AG04450 (cell line): ENCODE measurements around the gene KANTR. TPM values are rescaled to one million over a fixed set of nuclear protein-coding genes. Genes with fewer than 3 reads are reported as not detected.

Experiments
- CTCF ChIA-PET: fragments of 300-600, 350-600 bp; formaldehyde crosslinking; extraction: SDS; loops from one replicate; lab custom pipeline; 2022; ENCODE audit warnings: antibody characterized with exemption, inconsistent platforms; lab: Charles Lee
- POLR2A ChIA-PET: fragments of 350-600 bp; formaldehyde crosslinking; extraction: SDS; loops from one replicate; lab custom pipeline; 2021; ENCODE audit warnings: antibody characterized with exemption, inconsistent platforms; lab: Yijun Ruan, JAX
- DNase-seq: peaks from one replicate; pipeline ENCODE4 v3.0.0-alpha.2; 2011; ENCODE audit warnings: low read depth, low spot score
- H3K27ac ChIP-seq: one replicate; pipeline ENCODE4 v1.5.1; 2012; ENCODE audit warnings: low read depth, low read length, control low read depth
- H3K27me3 ChIP-seq: one replicate; pipeline ENCODE4 v1.6.0; 2012; ENCODE audit warnings: low read length; ENCODE audit not compliant: control insufficient read depth, insufficient read depth
- H3K4me3 ChIP-seq: 2 replicates; pipeline ENCODE4 v1.5.1; 2011; ENCODE audit warnings: mild to moderate bottlenecking, low read depth, low read length, control low read depth
- H3K9me3 ChIP-seq: 2 replicates; pipeline ENCODE4 v1.5.1; 2012; ENCODE audit warnings: low read length; ENCODE audit not compliant: control insufficient read depth, insufficient read depth
- polyA plus RNA-seq: library from polyadenylated mRNA; depleted of rRNA; stranded (reverse); fragments of >200 nt; gene quantifications from 2 replicates; pipeline ENCODE4 v1.2.3, GENCODE V29; 2011
- TF ChIP-seq, protein P1 (sequence below): IDR thresholded peaks from 2 replicates; pipeline ENCODE4 v1.5.1; 2011; ENCODE audit warnings: low read depth, low read length, control low read depth, inconsistent platforms

The KANTR gene
- polyA plus RNA-seq, 1 experiment, result 3.8 TPM

DNA sequence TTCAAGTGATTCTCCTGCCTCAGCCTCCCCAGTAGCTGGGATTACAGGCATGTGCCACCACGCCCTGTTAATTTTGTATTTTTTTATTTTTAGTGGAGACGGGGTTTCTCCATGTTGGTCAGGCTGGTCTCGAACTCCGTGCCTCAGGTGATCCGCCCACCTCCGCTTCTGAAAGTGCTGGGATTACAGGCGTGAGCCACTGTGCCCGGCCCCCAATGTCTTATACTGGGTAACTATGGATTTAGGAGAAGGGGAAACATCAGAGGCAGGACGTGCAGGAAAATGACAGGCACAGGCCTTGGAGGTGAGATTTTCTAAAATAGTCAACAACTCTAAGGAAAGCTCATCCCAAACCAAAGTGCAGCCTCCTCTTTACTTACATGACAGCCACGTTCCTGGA is 22.9 kb upstream of the KANTR start:
- ChIA-PET CTCF (no interaction called here), POLR2A (no interaction called here)
- Histone ChIP-seq H3K4me3 (no peak overlapping the region), H3K27ac (no peak overlapping the region), H3K9me3 (no peaks in the 10 kb centered on the region), H3K27me3 (no peaks in the 10 kb centered on the region)
- DNase-seq, result no peak
- TF ChIP-seq, protein P1, sequence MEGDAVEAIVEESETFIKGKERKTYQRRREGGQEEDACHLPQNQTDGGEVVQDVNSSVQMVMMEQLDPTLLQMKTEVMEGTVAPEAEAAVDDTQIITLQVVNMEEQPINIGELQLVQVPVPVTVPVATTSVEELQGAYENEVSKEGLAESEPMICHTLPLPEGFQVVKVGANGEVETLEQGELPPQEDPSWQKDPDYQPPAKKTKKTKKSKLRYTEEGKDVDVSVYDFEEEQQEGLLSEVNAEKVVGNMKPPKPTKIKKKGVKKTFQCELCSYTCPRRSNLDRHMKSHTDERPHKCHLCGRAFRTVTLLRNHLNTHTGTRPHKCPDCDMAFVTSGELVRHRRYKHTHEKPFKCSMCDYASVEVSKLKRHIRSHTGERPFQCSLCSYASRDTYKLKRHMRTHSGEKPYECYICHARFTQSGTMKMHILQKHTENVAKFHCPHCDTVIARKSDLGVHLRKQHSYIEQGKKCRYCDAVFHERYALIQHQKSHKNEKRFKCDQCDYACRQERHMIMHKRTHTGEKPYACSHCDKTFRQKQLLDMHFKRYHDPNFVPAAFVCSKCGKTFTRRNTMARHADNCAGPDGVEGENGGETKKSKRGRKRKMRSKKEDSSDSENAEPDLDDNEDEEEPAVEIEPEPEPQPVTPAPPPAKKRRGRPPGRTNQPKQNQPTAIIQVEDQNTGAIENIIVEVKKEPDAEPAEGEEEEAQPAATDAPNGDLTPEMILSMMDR, result no peak

DNA sequence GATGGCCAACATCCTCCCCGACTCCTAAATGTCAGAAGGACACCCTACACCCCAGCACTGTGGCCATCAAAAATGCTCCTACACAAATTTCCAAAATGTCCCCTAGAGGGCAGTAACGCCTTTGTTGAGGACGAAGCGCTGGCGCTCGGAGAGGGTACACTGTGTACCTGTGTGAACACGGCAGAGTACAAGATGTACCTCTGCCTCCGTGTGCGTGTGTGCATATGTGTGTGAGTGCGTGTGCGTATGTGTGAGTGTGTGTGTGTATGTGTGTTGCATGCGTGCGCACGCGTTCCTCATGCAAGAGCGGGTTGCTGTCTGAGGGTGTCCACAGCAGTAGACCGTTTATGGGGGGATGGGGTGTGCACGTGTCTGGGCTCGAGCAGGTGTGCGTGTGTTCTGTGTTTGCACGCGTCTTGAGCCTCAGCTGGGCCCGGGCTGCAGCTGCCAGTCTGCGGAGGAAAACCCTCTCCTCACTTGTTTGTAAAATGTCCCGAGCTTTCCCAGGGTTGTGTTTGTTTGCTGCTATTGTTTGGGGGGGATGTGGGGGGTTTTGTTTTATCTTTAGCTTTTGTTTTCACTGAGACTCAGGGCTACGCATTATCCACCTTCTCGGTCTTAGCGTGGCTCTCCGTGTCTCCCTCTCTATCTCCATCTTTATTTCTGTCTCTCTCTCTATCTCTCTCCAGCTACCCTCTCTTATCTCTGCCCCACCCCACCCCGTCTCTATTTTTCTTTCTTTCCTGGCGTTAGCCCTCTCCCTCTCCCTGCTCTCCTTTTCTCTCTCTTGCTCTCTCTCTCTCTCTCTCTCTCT is 22.1 kb upstream of the KANTR start:
- TF ChIP-seq, protein P1, result peak; percentile 59
- Histone ChIP-seq H3K27me3 (no peaks in the 10 kb centered on the region), H3K27ac (no peak overlapping the region), H3K4me3 (peak overlapping the region; percentile 22; the same call in 1 of the 2 replicates), H3K9me3 (no peaks in the 10 kb centered on the region)
- ChIA-PET POLR2A (interaction anchor here (1.0 kb wide), 1 partner anchor 10 kb away, joined by 9 read pairs; the partner anchor contains the start of gene TSPYL2), CTCF (interaction anchor here (0.7 kb wide), 1 partner anchor 18 kb away, joined by 3 read pairs; no protein-coding TSS in a partner anchor)
- no peak for DNase-seq

DNA sequence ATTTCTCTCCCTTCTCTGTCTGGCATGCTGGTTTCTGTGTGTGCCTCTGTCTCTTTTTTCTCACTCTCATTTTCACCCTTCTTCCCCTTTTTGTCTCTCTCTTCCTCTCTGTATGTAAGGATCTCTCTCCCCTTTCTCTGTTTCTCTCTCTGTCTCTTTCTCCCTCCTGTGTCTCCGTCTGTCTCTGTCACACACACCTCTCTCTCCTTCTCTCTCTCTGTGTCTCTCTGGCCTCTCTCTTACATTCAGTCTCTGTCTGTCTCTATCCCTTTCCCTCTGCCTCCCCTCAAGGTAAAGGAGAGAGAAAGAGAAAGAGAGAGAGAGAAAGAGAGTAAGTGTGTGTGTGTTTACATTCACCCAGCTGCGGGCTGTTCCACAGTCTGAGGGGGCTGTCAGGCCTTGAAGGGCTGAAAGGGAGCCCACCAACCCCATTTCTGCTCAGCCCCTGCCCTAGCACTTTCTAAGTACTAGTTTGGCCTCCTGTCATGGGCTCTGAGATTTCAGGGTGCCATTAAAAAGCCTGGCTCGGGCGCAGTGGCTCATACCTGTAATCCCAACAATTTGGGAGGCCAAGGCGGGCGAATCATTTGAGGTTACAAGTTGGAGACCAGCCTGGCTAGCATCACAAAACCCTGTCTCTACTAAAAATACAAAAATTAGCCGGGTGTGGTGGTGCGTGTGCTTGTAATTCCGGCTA is 21.4 kb upstream of the KANTR start:
- TF ChIP-seq, protein P1, result no peak
- no peak overlapping the region for H3K27ac ChIP-seq
- no peaks in the 10 kb centered on the region for H3K27me3 ChIP-seq
- ChIA-PET POLR2A (interaction anchor here (1.0 to 1.2 kb wide), 2 partner anchors 9 to 10 kb away, joined by 4 to 9 read pairs; partner anchors contain the start of gene TSPYL2), CTCF (interaction anchor here (0.7 kb wide), 1 partner anchor 17 kb away, joined by 3 read pairs; no protein-coding TSS in a partner anchor)
- DNase-seq, result no peak
- no peak overlapping the region for H3K4me3 ChIP-seq
- H3K9me3 ChIP-seq, result no peaks in the 10 kb centered on the region

DNA sequence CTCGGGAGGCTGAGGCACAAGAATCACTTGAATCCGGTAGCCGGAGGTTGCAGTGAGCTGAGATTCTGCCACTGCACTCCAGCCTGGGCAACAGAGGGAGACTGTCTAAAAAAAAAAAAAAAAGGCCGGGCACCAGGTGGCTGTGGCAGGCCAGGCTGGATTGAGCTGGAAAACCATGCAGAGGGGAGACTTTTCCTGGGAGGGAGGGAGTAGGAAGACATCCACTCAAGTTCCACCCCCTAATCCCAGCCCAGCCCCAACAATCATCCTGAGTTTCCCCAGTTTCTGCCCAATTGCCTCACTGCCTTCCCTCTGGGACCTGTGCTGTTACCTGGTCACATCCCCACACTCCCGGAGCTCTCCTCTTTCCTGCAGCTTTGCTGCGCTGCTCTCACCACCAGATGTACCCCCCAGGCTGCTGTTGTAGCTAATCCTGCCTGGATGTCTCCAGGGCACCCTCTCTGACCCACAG is 20.8 kb upstream of the KANTR start:
- no peak for DNase-seq
- Histone ChIP-seq H3K27ac (no peak overlapping the region), H3K27me3 (no peaks in the 10 kb centered on the region), H3K9me3 (no peaks in the 10 kb centered on the region), H3K4me3 (no peak overlapping the region)
- TF ChIP-seq, protein P1, result no peak
- ChIA-PET POLR2A (interaction anchor here (1.2 kb wide), 1 partner anchor 9 kb away, joined by 4 read pairs; the partner anchor contains the start of gene TSPYL2), CTCF (no interaction called here)
